Measurements from ENCODE around the gene ZNF784.
"Not testable (repeated sequence)": the region's sequence is repeated elsewhere in the genome, so short reads cannot be mapped to it uniquely, and the experiment has no call there.

GRCh38 chr19:55583897-55584296 lies 40.5 kb downstream of the ZNF784 start:
- not testable (repeated sequence) for TF ChIP-seq MYC (IDR thresholded peaks at IDR 0.05; ENCODE audit: borderline replicate concordance, low read length); CTCF (IDR thresholded peaks at IDR 0.05); EP300 (IDR thresholded peaks at IDR 0.05); NFE2L2 (conservative IDR thresholded peaks at IDR 0.05; ENCODE audit: low read length); RFX5 (IDR thresholded peaks at IDR 0.05); POLR2A (IDR thresholded peaks at IDR 0.05; ENCODE audit: low read length); ZFP36 (IDR thresholded peaks at IDR 0.05; ENCODE audit: borderline replicate concordance, partially characterized antibody); PHF8 (IDR thresholded peaks at IDR 0.05; ENCODE audit: borderline replicate concordance, low read depth); JUNB (IDR thresholded peaks at IDR 0.05)

Measured in A549 (cell line).